GM15510 (cell line): ENCODE data around the gene KLHL33.

ENCODE experiments used
- POLR2A ChIP-seq: IDR thresholded peaks from 3 replicates; pipeline ENCODE4 v1.6.1; 2011; ENCODE audit warnings: borderline replicate concordance; ENCODE audit not compliant: insufficient read length; ENCODE audit errors: extremely low read depth

KLHL33 gene

GRCh38 chr14:20429801-20430669, 5.9 kb downstream of the KLHL33 start:
- TF ChIP-seq POLR2A: no peak

- TF ChIP-seq POLR2A: no peak
Measured at GRCh38 chr14:20428802-20429201, 7.2 kb downstream of the KLHL33 start.

- TF ChIP-seq POLR2A: no peak
Measured at GRCh38 chr14:20428010-20428365, 8.0 kb downstream of the KLHL33 start.

GRCh38 chr14:20427231-20428009, 8.5 kb downstream of the KLHL33 start:
- no peak for TF ChIP-seq POLR2A

GRCh38 chr14:20424851-20425250, 11.1 kb downstream of the KLHL33 start:
- no peak for TF ChIP-seq POLR2A

GRCh38 chr14:20422886-20423285, 13.1 kb downstream of the KLHL33 start:
- no peak for TF ChIP-seq POLR2A

- no peak for TF ChIP-seq POLR2A
Measured at GRCh38 chr14:20421267-20421666, 14.7 kb downstream of the KLHL33 start.

GRCh38 chr14:20419419-20419818, 16.5 kb downstream of the KLHL33 start:
- TF ChIP-seq POLR2A: no peak

- no peak for TF ChIP-seq POLR2A
Measured at GRCh38 chr14:20418501-20418909, 17.5 kb downstream of the KLHL33 start.

- no peak for TF ChIP-seq POLR2A
Measured at GRCh38 chr14:20417250-20418186, 18.4 kb downstream of the KLHL33 start.

- no peak for TF ChIP-seq POLR2A
Measured at GRCh38 chr14:20416223-20416622, 19.7 kb downstream of the KLHL33 start.

- no peak for TF ChIP-seq POLR2A
Measured at GRCh38 chr14:20415782-20416206, 20.2 kb downstream of the KLHL33 start.

GRCh38 chr14:20413744-20414082, 22.3 kb downstream of the KLHL33 start:
- no peak for TF ChIP-seq POLR2A

GRCh38 chr14:20412876-20413743, 22.9 kb downstream of the KLHL33 start, which contains the start of gene TEP1:
TEP1 (minus strand) TSS chr14:20413501; CDS start chr14:20408439, 5,062 bp downstream.
- TF ChIP-seq POLR2A: peak; percentile 73
